OCI-LY3 (cell line): ENCODE measurements around the gene SMARCA4.

Experiments used
- EZH2phosphoT487 ChIP-seq: fragments of 200-600 bp; shearing (Covaris generic); IDR thresholded peaks from 2 replicates; pipeline ENCODE4 v1.6.1; 2018; ENCODE audit warnings: antibody characterized with exemption, mixed run types, low read depth
- TF ChIP-seq, protein P1 (sequence below): fragments of 200-600, 300-600 bp; sonication (generic); IDR thresholded peaks from 2 replicates; pipeline ENCODE4 v1.5.1; 2014; ENCODE audit warnings: antibody characterized with exemption, low read length, low read depth

DNA sequence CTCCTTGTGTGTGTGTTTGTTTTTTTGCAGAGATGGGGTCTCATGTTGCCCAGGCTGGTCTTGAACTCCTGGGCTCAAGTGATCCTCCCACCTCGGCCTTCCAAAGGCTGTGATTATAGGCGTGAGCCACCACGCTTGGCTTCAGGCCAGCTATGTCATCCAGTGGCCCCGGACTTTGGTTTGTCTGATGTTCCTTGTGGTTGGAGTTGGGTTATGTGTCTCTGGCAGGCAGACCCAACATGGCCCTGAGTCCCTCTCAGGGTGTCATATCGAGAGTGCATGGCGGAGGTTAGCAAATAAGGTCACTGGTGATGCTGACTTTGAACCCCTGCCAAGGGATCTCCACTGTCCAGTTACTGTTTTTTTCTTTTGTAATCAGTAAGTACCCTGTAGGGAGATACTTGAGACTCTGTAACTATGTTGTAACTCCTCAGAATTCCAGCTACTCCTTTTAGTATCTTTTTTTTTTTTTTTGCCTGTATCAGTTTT is 37.3 kb downstream of the SMARCA4 start:
- TF ChIP-seq, protein P1, sequence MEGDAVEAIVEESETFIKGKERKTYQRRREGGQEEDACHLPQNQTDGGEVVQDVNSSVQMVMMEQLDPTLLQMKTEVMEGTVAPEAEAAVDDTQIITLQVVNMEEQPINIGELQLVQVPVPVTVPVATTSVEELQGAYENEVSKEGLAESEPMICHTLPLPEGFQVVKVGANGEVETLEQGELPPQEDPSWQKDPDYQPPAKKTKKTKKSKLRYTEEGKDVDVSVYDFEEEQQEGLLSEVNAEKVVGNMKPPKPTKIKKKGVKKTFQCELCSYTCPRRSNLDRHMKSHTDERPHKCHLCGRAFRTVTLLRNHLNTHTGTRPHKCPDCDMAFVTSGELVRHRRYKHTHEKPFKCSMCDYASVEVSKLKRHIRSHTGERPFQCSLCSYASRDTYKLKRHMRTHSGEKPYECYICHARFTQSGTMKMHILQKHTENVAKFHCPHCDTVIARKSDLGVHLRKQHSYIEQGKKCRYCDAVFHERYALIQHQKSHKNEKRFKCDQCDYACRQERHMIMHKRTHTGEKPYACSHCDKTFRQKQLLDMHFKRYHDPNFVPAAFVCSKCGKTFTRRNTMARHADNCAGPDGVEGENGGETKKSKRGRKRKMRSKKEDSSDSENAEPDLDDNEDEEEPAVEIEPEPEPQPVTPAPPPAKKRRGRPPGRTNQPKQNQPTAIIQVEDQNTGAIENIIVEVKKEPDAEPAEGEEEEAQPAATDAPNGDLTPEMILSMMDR, result no peak
- no peak for TF ChIP-seq EZH2phosphoT487
